Measurements from ENCODE around the gene SH2D7. TPM values are rescaled to one million over a fixed set of nuclear protein-coding genes. Genes with fewer than 3 reads are reported as not detected.

SH2D7 gene
- total and polyA plus RNA-seq, 2 experiments from 2014 or later: 0.31 TPM; not detected in 1

DNA sequence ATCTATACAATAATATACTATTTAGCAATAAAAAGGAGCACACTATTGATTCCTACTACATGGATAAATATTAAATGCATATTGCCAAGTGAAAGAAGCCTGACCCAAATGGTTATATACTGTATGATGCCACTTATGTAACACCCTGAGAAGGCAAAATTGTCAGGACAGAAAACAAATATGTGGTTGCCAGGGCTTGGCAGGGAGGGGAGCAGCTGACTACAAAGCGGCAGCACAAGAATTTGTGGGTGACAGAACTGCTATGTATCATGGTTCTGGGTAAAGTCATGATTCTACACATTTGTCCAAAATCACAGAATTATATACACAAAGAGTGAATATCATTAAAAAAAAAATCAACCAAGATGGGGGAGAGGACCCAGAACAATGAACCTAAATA, 37.4 kb upstream of the SH2D7 start:
- Mint-ChIP-seq H3K4me3 (no peak overlapping the region), H3K9me3 (no peaks in the 10 kb centered on the region), H3K36me3 (ENCODE audit: low read depth) (no peaks in the 10 kb centered on the region), H3K4me1 (peaks cover 28% of the 10 kb centered on the region), H3K27ac (no peak overlapping the region), H3K27me3 (ENCODE audit: insufficient read depth, low read depth, poor library complexity) (peaks cover 4% of the 10 kb centered on the region)
- H3K36me3 ChIP-seq (ENCODE audit: insufficient read depth): no peaks in the 10 kb centered on the region
- no peak for TF ChIP-seq JUNB (IDR thresholded peaks at IDR 0.05; ENCODE audit: unreplicated experiment)
- TF ChIP-seq EZH2 (IDR thresholded peaks at IDR 0.05; ENCODE audit: low read depth, unreplicated experiment): no peak
- TF ChIP-seq, protein P1, sequence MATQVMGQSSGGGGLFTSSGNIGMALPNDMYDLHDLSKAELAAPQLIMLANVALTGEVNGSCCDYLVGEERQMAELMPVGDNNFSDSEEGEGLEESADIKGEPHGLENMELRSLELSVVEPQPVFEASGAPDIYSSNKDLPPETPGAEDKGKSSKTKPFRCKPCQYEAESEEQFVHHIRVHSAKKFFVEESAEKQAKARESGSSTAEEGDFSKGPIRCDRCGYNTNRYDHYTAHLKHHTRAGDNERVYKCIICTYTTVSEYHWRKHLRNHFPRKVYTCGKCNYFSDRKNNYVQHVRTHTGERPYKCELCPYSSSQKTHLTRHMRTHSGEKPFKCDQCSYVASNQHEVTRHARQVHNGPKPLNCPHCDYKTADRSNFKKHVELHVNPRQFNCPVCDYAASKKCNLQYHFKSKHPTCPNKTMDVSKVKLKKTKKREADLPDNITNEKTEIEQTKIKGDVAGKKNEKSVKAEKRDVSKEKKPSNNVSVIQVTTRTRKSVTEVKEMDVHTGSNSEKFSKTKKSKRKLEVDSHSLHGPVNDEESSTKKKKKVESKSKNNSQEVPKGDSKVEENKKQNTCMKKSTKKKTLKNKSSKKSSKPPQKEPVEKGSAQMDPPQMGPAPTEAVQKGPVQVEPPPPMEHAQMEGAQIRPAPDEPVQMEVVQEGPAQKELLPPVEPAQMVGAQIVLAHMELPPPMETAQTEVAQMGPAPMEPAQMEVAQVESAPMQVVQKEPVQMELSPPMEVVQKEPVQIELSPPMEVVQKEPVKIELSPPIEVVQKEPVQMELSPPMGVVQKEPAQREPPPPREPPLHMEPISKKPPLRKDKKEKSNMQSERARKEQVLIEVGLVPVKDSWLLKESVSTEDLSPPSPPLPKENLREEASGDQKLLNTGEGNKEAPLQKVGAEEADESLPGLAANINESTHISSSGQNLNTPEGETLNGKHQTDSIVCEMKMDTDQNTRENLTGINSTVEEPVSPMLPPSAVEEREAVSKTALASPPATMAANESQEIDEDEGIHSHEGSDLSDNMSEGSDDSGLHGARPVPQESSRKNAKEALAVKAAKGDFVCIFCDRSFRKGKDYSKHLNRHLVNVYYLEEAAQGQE (IDR thresholded peaks at IDR 0.05; ENCODE audit: unreplicated experiment): no peak
- TF ChIP-seq ZNF331 (CRISPR knock-in tag; IDR thresholded peaks at IDR 0.05; ENCODE audit: low read depth): no peak
- TF ChIP-seq, protein P2, sequence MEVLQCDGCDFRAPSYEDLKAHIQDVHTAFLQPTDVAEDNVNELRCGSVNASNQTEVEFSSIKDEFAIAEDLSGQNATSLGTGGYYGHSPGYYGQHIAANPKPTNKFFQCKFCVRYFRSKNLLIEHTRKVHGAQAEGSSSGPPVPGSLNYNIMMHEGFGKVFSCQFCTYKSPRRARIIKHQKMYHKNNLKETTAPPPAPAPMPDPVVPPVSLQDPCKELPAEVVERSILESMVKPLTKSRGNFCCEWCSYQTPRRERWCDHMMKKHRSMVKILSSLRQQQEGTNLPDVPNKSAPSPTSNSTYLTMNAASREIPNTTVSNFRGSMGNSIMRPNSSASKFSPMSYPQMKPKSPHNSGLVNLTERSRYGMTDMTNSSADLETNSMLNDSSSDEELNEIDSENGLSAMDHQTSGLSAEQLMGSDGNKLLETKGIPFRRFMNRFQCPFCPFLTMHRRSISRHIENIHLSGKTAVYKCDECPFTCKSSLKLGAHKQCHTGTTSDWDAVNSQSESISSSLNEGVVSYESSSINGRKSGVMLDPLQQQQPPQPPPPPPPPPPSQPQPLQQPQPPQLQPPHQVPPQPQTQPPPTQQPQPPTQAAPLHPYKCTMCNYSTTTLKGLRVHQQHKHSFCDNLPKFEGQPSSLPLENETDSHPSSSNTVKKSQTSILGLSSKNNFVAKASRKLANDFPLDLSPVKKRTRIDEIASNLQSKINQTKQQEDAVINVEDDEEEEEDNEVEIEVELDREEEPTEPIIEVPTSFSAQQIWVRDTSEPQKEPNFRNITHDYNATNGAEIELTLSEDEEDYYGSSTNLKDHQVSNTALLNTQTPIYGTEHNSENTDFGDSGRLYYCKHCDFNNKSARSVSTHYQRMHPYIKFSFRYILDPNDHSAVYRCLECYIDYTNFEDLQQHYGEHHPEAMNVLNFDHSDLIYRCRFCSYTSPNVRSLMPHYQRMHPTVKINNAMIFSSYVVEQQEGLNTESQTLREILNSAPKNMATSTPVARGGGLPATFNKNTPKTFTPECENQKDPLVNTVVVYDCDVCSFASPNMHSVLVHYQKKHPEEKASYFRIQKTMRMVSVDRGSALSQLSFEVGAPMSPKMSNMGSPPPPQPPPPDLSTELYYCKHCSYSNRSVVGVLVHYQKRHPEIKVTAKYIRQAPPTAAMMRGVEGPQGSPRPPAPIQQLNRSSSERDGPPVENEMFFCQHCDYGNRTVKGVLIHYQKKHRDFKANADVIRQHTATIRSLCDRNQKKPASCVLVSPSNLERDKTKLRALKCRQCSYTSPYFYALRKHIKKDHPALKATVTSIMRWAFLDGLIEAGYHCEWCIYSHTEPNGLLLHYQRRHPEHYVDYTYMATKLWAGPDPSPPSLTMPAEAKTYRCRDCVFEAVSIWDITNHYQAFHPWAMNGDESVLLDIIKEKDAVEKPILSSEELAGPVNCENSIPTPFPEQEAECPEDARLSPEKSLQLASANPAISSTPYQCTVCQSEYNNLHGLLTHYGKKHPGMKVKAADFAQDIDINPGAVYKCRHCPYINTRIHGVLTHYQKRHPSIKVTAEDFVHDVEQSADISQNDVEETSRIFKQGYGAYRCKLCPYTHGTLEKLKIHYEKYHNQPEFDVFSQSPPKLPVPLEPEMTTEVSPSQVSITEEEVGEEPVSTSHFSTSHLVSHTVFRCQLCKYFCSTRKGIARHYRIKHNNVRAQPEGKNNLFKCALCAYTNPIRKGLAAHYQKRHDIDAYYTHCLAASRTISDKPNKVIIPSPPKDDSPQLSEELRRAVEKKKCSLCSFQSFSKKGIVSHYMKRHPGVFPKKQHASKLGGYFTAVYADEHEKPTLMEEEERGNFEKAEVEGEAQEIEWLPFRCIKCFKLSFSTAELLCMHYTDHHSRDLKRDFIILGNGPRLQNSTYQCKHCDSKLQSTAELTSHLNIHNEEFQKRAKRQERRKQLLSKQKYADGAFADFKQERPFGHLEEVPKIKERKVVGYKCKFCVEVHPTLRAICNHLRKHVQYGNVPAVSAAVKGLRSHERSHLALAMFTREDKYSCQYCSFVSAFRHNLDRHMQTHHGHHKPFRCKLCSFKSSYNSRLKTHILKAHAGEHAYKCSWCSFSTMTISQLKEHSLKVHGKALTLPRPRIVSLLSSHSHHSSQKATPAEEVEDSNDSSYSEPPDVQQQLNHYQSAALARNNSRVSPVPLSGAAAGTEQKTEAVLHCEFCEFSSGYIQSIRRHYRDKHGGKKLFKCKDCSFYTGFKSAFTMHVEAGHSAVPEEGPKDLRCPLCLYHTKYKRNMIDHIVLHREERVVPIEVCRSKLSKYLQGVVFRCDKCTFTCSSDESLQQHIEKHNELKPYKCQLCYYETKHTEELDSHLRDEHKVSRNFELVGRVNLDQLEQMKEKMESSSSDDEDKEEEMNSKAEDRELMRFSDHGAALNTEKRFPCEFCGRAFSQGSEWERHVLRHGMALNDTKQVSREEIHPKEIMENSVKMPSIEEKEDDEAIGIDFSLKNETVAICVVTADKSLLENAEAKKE (CRISPR knock-in tag; IDR thresholded peaks at IDR 0.05): no peak
- no peak for ATAC-seq
- DNase-seq (ENCODE audit: low spot score): no peak
- no peaks in the 10 kb centered on the region for H3F3A ChIP-seq (replicated peaks; ENCODE audit: low read depth)
- H3K27me3 ChIP-seq (ENCODE audit: insufficient read depth): no peaks in the 10 kb centered on the region
- H2AFZ ChIP-seq: no peak overlapping the region
- H3K4me1 ChIP-seq (ENCODE audit: insufficient read depth): peaks cover 34% of the 10 kb centered on the region
- no peaks in the 10 kb centered on the region for H3K9me2 ChIP-seq (ENCODE audit: insufficient read depth)
- H4K20me1 ChIP-seq (replicated peaks; ENCODE audit: insufficient read depth): no peaks in the 10 kb centered on the region
- peaks cover 32% of the 10 kb centered on the region for H3K79me2 ChIP-seq (replicated peaks; ENCODE audit: insufficient read depth)
- H3K27ac ChIP-seq (ENCODE audit: low read depth): no peak overlapping the region
- no peak overlapping the region for H3K4me2 ChIP-seq
- H3K4me3 ChIP-seq: no peak overlapping the region
